Retina (tissue), 1 donor: ENCODE measurements around the gene RIPOR2.
"Not testable (repeated sequence)": the region's sequence is repeated elsewhere in the genome, so short reads cannot be mapped to it uniquely, and the experiment has no call there.

Experiments
- DNase-seq: peaks from one replicate; pipeline ENCODE4 v3.0.0-alpha.2; 2016

The RIPOR2 gene

GRCh38 chr6:24950218-24950941, 14.6 kb upstream of the RIPOR2 start:
- no peak for DNase-seq

GRCh38 chr6:24949020-24949569, 13.3 kb upstream of the RIPOR2 start:
- no peak for DNase-seq

- DNase-seq, result not testable (repeated sequence)
Measured at GRCh38 chr6:24948261-24948660, 12.5 kb upstream of the RIPOR2 start.

- no peak for DNase-seq
Measured at GRCh38 chr6:24947636-24948035, 11.9 kb upstream of the RIPOR2 start.

GRCh38 chr6:24945054-24945453, 9.3 kb upstream of the RIPOR2 start:
- DNase-seq, result no peak

GRCh38 chr6:24943774-24944173, 8.0 kb upstream of the RIPOR2 start:
- DNase-seq, result no peak

GRCh38 chr6:24940311-24940917, 4.7 kb upstream of the RIPOR2 start:
- DNase-seq, result no peak

GRCh38 chr6:24936641-24937317, 1.0 kb upstream of the RIPOR2 start:
- DNase-seq, result no peak

GRCh38 chr6:24933868-24934401, 1.8 kb downstream of the RIPOR2 start:
- DNase-seq, result no peak

GRCh38 chr6:24933266-24933665, 2.5 kb downstream of the RIPOR2 start:
- no peak for DNase-seq

GRCh38 chr6:24932832-24933231, 2.9 kb downstream of the RIPOR2 start:
- no peak for DNase-seq

GRCh38 chr6:24931718-24932691, 3.8 kb downstream of the RIPOR2 start:
- DNase-seq, result no peak

- DNase-seq, result no peak
Measured at GRCh38 chr6:24931296-24931695, 4.5 kb downstream of the RIPOR2 start.

- DNase-seq, result no peak
Measured at GRCh38 chr6:24930431-24930871, 5.3 kb downstream of the RIPOR2 start.

- DNase-seq, result no peak
Measured at GRCh38 chr6:24929242-24929641, 6.5 kb downstream of the RIPOR2 start.

GRCh38 chr6:24927985-24928745, 7.6 kb downstream of the RIPOR2 start:
- no peak for DNase-seq

GRCh38 chr6:24927277-24927955, 8.3 kb downstream of the RIPOR2 start:
- no peak for DNase-seq

- not testable (repeated sequence) for DNase-seq
Measured at GRCh38 chr6:24926647-24927046, 9.1 kb downstream of the RIPOR2 start.

- DNase-seq, result no peak
Measured at GRCh38 chr6:24926192-24926591, 9.6 kb downstream of the RIPOR2 start.

- no peak for DNase-seq
Measured at GRCh38 chr6:24925661-24926060, 10.1 kb downstream of the RIPOR2 start.
